H1 (cell line): ENCODE data around the gene ATP1B3. TPM values are rescaled to one million over a fixed set of nuclear protein-coding genes. Genes with fewer than 3 reads are reported as not detected.
A peak's percentile ranks its signal among the peaks of the same experiment; 100 is the strongest.

Source experiments
- CTCF ChIA-PET: fragments of 300-600 bp; sonication (Branson Sonifier 250); formaldehyde crosslinking; loops from one replicate; lab custom pipeline; 2021; ENCODE audit not compliant: partially characterized antibody; lab: Charles Lee
- POLR2A ChIA-PET: fragments of 300-600 bp; sonication (Branson Sonifier 250); formaldehyde crosslinking; loops from one replicate; lab custom pipeline; 2021; ENCODE audit warnings: inconsistent platforms; ENCODE audit not compliant: partially characterized antibody; lab: Charles Lee
- DNase-seq, 2 experiments: peaks; one replicate each; pipeline versions ENCODE4 v3.0.0 to v3.0.0-alpha.2; 2010 to 2022; ENCODE audit warnings: low spot score in 2 of 2, low read depth in 1 of 2, mixed read lengths in 1 of 2
- FAIRE-seq: peaks from 2 replicates; lab custom pipeline; 2011; peaks lifted over from hg19 to GRCh38; lab: Jason Lieb, UNC
- H2AFZ ChIP-seq: 2 replicates; pipeline ENCODE4 v1.8.1; 2012; ENCODE audit warnings: low read length, inconsistent platforms
- H2AK5ac ChIP-seq: 2 replicates; pipeline ENCODE4 v1.6.1; 2013; ENCODE audit warnings: low read depth, low read length
- H2BK120ac ChIP-seq: replicated peaks from 2 replicates; pipeline ENCODE3; 2013; ENCODE audit warnings: low read depth, low read length, inconsistent platforms
- H2BK12ac ChIP-seq: 2 replicates; pipeline ENCODE4 v1.6.1; 2013; ENCODE audit warnings: low read depth, low read length
- H2BK15ac ChIP-seq: 2 replicates; pipeline ENCODE4 v1.6.1; 2013; ENCODE audit warnings: low read length
- H2BK20ac ChIP-seq: 2 replicates; pipeline ENCODE4 v1.6.1; 2013; ENCODE audit warnings: low read length
- H2BK5ac ChIP-seq: 2 replicates; pipeline ENCODE4 v1.6.1; 2013; ENCODE audit warnings: low read depth, low read length
- H3K14ac ChIP-seq: 2 replicates; pipeline ENCODE4 v1.6.1; 2013; ENCODE audit warnings: inconsistent platforms; ENCODE audit not compliant: insufficient read length
- H3K18ac ChIP-seq: 2 replicates; pipeline ENCODE4 v1.6.1; 2013; ENCODE audit warnings: low read length; ENCODE audit errors: extremely low read depth
- H3K23ac ChIP-seq: 2 replicates; pipeline ENCODE4 v1.6.1; 2013; ENCODE audit warnings: inconsistent platforms; ENCODE audit not compliant: insufficient read length
- H3K23me2 ChIP-seq: 2 replicates; pipeline ENCODE4 v1.6.1; 2013; ENCODE audit warnings: low read depth, low read length
- H3K27ac ChIP-seq: 2 replicates; pipeline ENCODE4 v1.6.1; 2011; ENCODE audit warnings: low read depth, low read length, inconsistent platforms
- H3K27me3 ChIP-seq, 4 experiments: replicated peaks in 1 of 4; 1 replicate in 1 of 4; 2 replicates in 3 of 4; pipeline versions ENCODE4 v1.6.1 to v1.8.1; 2011 to 2013; ENCODE audit warnings: low read length in 3 of 4, mild to moderate bottlenecking in 3 of 4, inconsistent platforms in 2 of 4, mixed read lengths in 2 of 4, moderate library complexity in 1 of 4; ENCODE audit not compliant: control insufficient read depth in 3 of 4, insufficient read depth in 3 of 4; ENCODE audit errors: extremely low read depth in 1 of 4
- H3K36me3 ChIP-seq, 4 experiments: 2 replicates each; pipeline versions ENCODE4 v1.6.1 to v1.8.1; 2011 to 2013; ENCODE audit warnings: mild to moderate bottlenecking in 4 of 4, low read length in 3 of 4, moderate library complexity in 2 of 4, control low read depth in 1 of 4, inconsistent platforms in 1 of 4; ENCODE audit not compliant: insufficient read depth in 4 of 4, control insufficient read depth in 2 of 4
- H3K4ac ChIP-seq: replicated peaks from 2 replicates; pipeline ENCODE3; 2013; ENCODE audit warnings: low read length, low read depth, mixed read lengths, inconsistent platforms; ENCODE audit not compliant: insufficient read length
- H3K4me1 ChIP-seq, 4 experiments: replicated peaks in 1 of 4; 1 replicate in 1 of 4; 2 replicates in 3 of 4; pipeline versions ENCODE4 v1.6.1 to v1.8.1; 2011 to 2013; ENCODE audit warnings: low read length in 3 of 4, inconsistent platforms in 2 of 4, mixed read lengths in 1 of 4; ENCODE audit not compliant: insufficient read depth in 4 of 4, control insufficient read depth in 3 of 4
- H3K4me2 ChIP-seq, 2 experiments: 2 replicates each; pipeline versions ENCODE4 v1.6.1 to v1.8.1; 2011 to 2013; ENCODE audit warnings: low read depth in 2 of 2, low read length in 2 of 2, control low read depth in 1 of 2, inconsistent platforms in 1 of 2, mild to moderate bottlenecking in 1 of 2; ENCODE audit not compliant: insufficient read depth in 1 of 2
- H3K4me3 ChIP-seq, 4 experiments: fragments of 200-600, 300-600 bp in 1 of 4; sonication (generic), shearing (Covaris generic), sonication (Bioruptor Twin) in 1 of 4; 2 replicates each; pipeline versions ENCODE4 v1.5.1 to v1.8.1; 2011 to 2016; ENCODE audit warnings: low read length in 4 of 4, low read depth in 3 of 4, control low read depth in 2 of 4, inconsistent platforms in 2 of 4, mild to moderate bottlenecking in 2 of 4, mixed read lengths in 1 of 4, moderate library complexity in 1 of 4; ENCODE audit not compliant: insufficient read depth in 2 of 4; ENCODE audit errors: extremely low read depth in 1 of 4
- H3K56ac ChIP-seq: replicated peaks from 2 replicates; pipeline ENCODE3; 2013; ENCODE audit warnings: low read depth, mild to moderate bottlenecking, mixed read lengths, low read length, inconsistent platforms; ENCODE audit not compliant: insufficient read length
- H3K79me1 ChIP-seq: 2 replicates; pipeline ENCODE4 v1.6.1; 2013; ENCODE audit warnings: low read depth, low read length, control low read depth
- H3K79me2 ChIP-seq, 2 experiments: 2 replicates each; pipeline versions ENCODE4 v1.6.1 to v1.8.1; 2012 to 2013; ENCODE audit warnings: low read length in 2 of 2, mild to moderate bottlenecking in 2 of 2, inconsistent platforms in 1 of 2; ENCODE audit not compliant: insufficient read depth in 2 of 2, control insufficient read depth in 1 of 2
- H3K9ac ChIP-seq, 4 experiments: replicated peaks in 1 of 4; 1 replicate in 1 of 4; 2 replicates in 3 of 4; pipeline versions ENCODE4 v1.6.1 to v1.8.1; 2011 to 2013; ENCODE audit warnings: low read depth in 3 of 4, low read length in 3 of 4, control low read depth in 2 of 4, mild to moderate bottlenecking in 2 of 4, moderate library complexity in 2 of 4, inconsistent platforms in 1 of 4; ENCODE audit errors: extremely low read depth in 1 of 4
- H3K9me3 ChIP-seq, 2 experiments: 2 replicates each; pipeline versions ENCODE4 v1.6.1 to v1.8.1; 2012 to 2013; ENCODE audit warnings: mild to moderate bottlenecking in 2 of 2, moderate library complexity in 2 of 2, control low read depth in 1 of 2, inconsistent platforms in 1 of 2, low read depth in 1 of 2, low read length in 1 of 2, mixed read lengths in 1 of 2; ENCODE audit not compliant: insufficient read depth in 2 of 2
- H4K20me1 ChIP-seq, 2 experiments: replicated peaks in 1 of 2; 2 replicates each; pipeline versions ENCODE3 to v1.8.1; 2011 to 2013; ENCODE audit warnings: inconsistent platforms in 2 of 2, low read length in 2 of 2, mild to moderate bottlenecking in 1 of 2; ENCODE audit not compliant: insufficient read depth in 2 of 2, control insufficient read depth in 1 of 2
- H4K5ac ChIP-seq: 2 replicates; pipeline ENCODE4 v1.6.1; 2013; ENCODE audit warnings: low read length, low read depth, mixed read lengths, inconsistent platforms; ENCODE audit not compliant: insufficient read length
- H4K8ac ChIP-seq: 2 replicates; pipeline ENCODE4 v1.8.0; 2013; ENCODE audit warnings: mild to moderate bottlenecking, moderate library complexity, low read length, inconsistent platforms; ENCODE audit not compliant: insufficient read depth; ENCODE audit errors: extremely low read depth
- H4K91ac ChIP-seq: replicated peaks from 2 replicates; pipeline ENCODE3; 2013; ENCODE audit warnings: low read length, mixed read lengths, inconsistent platforms; ENCODE audit not compliant: insufficient read length
- ATF3 ChIP-seq: IDR thresholded peaks from 2 replicates; pipeline ENCODE4 v1.6.1; 2011; ENCODE audit warnings: low read depth, mild to moderate bottlenecking, low read length; ENCODE audit not compliant: insufficient read depth
- CBX5 ChIP-seq: fragments of 300-800, 300-1000 bp; sonication (generic); IDR thresholded peaks from 2 replicates; pipeline ENCODE4 v1.7.1; 2016; ENCODE audit warnings: antibody characterized with exemption, low read length, low read depth
- CREB1 ChIP-seq: IDR thresholded peaks from 2 replicates; pipeline ENCODE4 v1.6.1; 2012; ENCODE audit warnings: inconsistent platforms
- CTBP2 ChIP-seq: IDR thresholded peaks from 2 replicates; pipeline ENCODE4 v1.7.0; 2011; ENCODE audit warnings: borderline replicate concordance, mild to moderate bottlenecking, moderate library complexity, mixed read lengths, low read length; ENCODE audit not compliant: insufficient read depth, insufficient read length
- E2F6 ChIP-seq: IDR thresholded peaks from 2 replicates; pipeline ENCODE4 v1.6.1; 2012; ENCODE audit warnings: inconsistent platforms
- FOSL1 ChIP-seq: IDR thresholded peaks from 2 replicates; pipeline ENCODE4 v1.6.1; 2011; ENCODE audit warnings: mild to moderate bottlenecking, low read depth, low read length, moderate library complexity; ENCODE audit not compliant: insufficient read depth
- GTF2F1 ChIP-seq: IDR thresholded peaks from 2 replicates; pipeline ENCODE4 v1.6.1; 2012; ENCODE audit warnings: low read depth, low read length, improper control_type of control experiment, borderline replicate concordance
- HDAC6 ChIP-seq: IDR thresholded peaks from one replicate; pipeline ENCODE4 v1.7.1; 2012; ENCODE audit warnings: low read depth, mild to moderate bottlenecking, inconsistent platforms, low read length, moderate library complexity
- KDM4A ChIP-seq: IDR thresholded peaks from one replicate; pipeline ENCODE4 v1.7.1; 2012; ENCODE audit warnings: low read depth, mild to moderate bottlenecking, moderate library complexity, low read length, inconsistent platforms; ENCODE audit not compliant: severe bottlenecking
- SIRT6 ChIP-seq: IDR thresholded peaks from one replicate; pipeline ENCODE4 v1.7.1; 2012; ENCODE audit warnings: low read length, inconsistent platforms
- TCF12 ChIP-seq: IDR thresholded peaks from 2 replicates; pipeline ENCODE4 v1.6.1; 2011; ENCODE audit warnings: low read depth, mild to moderate bottlenecking, low read length
- WGBS, 2 experiments: shearing (Covaris generic) in 1 of 2; methylation state at CpG; one replicate each; pipeline versions ENCODE4 v1.1.6 to v1.1.7; 2013 to 2015; ENCODE audit warnings: low lambda C conversion rate in 2 of 2, mixed read lengths in 2 of 2, inconsistent platforms in 1 of 2, low coverage in 1 of 2, missing lambda C conversion rate in 1 of 2; ENCODE audit not compliant: insufficient replicate concordance in 2 of 2, insufficient coverage in 1 of 2, insufficient read length in 1 of 2; ENCODE audit errors: extremely low coverage in 1 of 2, missing lambda C conversion rate in 1 of 2; 5-methylcytosine and 5-hydroxymethylcytosine counted together
- polyA plus RNA-seq, 7 experiments: library from polyadenylated mRNA; depleted of rRNA in 3 of 7; stranded (reverse) in 5 of 7; unstranded in 2 of 7; fragments of >200 nt in 5 of 7; fragments of 200-250 nt in 2 of 7; gene quantifications; 1 replicate in 5 of 7; 2 replicates in 1 of 7; 4 replicates in 1 of 7; pipeline versions ENCODE4 v1.2.1 to v1.2.3, GENCODE V29; 2011 to 2013; ENCODE audit warnings: missing spikeins in 2 of 7, mixed read lengths in 2 of 7
- total RNA-seq: library from RNA; stranded (reverse); fragmentation: NEBNext Ultra II Directional; extraction: Animal tissue kit (Norgen Biotek cat#: 25700); gene quantifications from 2 replicates; pipeline ENCODE4 v1.2.1, GENCODE V29; 2021

ATP1B3 gene
- total and polyA plus RNA-seq, 2 of the 8 experiments (the other 6 are each of a cell fraction or from before 2014, with no cell fraction given) = 233 to 342 TPM

DNA sequence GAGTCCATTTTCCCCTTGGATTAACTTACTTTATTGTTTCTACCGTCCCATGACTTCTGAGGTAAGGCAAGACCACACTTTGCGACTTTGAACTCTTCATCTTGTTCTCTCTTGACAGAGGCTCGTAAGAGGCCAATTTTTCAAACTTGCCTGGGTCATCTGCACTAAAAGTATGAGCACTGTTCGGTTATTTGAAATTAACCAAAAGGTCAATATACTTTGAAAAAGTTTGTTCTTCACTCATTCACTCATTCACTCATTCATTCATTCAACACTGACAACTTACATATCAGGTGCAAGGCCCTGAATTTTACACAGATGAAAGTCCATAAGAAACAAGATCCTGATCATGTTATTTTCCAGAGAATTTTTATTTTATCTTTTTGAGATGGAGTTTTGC is 57.9 kb downstream of the ATP1B3 start:
- no peak overlapping the region for H4K91ac ChIP-seq

More for the DNA sequence above, 57.9 kb downstream of the ATP1B3 start:
- Histone ChIP-seq H2BK5ac (no peak overlapping the region), H3K79me1 (no peaks in the 10 kb centered on the region), H3K4ac (no peak overlapping the region), H4K20me1 (peaks cover 0 to 3% of the 10 kb centered on the region in 2 experiments), H3K23ac (no peak overlapping the region), H3K4me3 (no peak overlapping the region), H3K9ac (no peak overlapping the region), H3K9me3 (no peaks in the 10 kb centered on the region), H3K23me2 (no peaks in the 10 kb centered on the region), H2BK12ac (no peak overlapping the region), H3K27me3 (no peaks in the 10 kb centered on the region), H2AK5ac (no peak overlapping the region), H2AFZ (no peak overlapping the region), H4K5ac (no peak overlapping the region), H3K18ac (no peak overlapping the region), H2BK15ac (no peak overlapping the region), H3K56ac (no peak overlapping the region), H3K79me2 (no peaks in the 10 kb centered on the region), H3K14ac (no peak overlapping the region), H4K8ac (peak overlapping the region; percentile 71; the same call in 1 of the 2 replicates), H3K27ac (no peak overlapping the region), H3K4me1 (peaks cover 0 to 4% (median 0%) of the 10 kb centered on the region in 4 experiments; a peak in 1 of 7 replicates), H2BK20ac (no peak overlapping the region), H3K36me3 (no peaks in the 10 kb centered on the region), H3K4me2 (no peak overlapping the region), H2BK120ac (no peak overlapping the region)
- FAIRE-seq (no peak), DNase-seq (no peak)
- POLR2A ChIA-PET = no interaction called here
- no peak for TF ChIP-seq ATF3
- TF ChIP-seq CREB1 = no peak
- TF ChIP-seq CTBP2 = no peak
- TF ChIP-seq SIRT6 = no peak
- TF ChIP-seq KDM4A = no peak
- TF ChIP-seq FOSL1 = no peak
- no peak for TF ChIP-seq E2F6
- TF ChIP-seq TCF12 = no peak
- TF ChIP-seq HDAC6 = no peak
- no peak for TF ChIP-seq CBX5
- no peak for TF ChIP-seq GTF2F1
- 89% methylated on average over 4 of the region's 4 CpGs; no CpG with 5 or more reads in 1 of the 2 experiments for WGBS, 2 experiments
- CTCF ChIA-PET = interaction anchor here (0.6 to 1.0 kb wide), 2 partner anchors 14 to 94 kb away, joined by 3 read pairs; no protein-coding TSS in a partner anchor
